Daoy (cell line): ENCODE measurements around the gene RBM22. TPM values are rescaled to one million over a fixed set of nuclear protein-coding genes. Genes with fewer than 3 reads are reported as not detected.

Experiments used
- total RNA-seq: library from RNA; depleted of rRNA; stranded (reverse); fragments of >200 nt; shearing (Covaris generic); gene quantifications from 2 replicates; pipeline ENCODE4 v1.2.3, GENCODE V29; 2014; rRNA removed

RBM22 gene
- total RNA-seq, 1 experiment from 2014 or later = 51.4 TPM

Other genes with a start within 250 kb of the RBM22 start
- gene NDST1, start 192.9 kb downstream of the RBM22 start, total RNA-seq = 16.1 and 34.7 TPM in 2 replicates
- 4.5 and 5.4 TPM in 2 replicates for gene SYNPO, start 60.4 kb downstream of the RBM22 start, total RNA-seq
- 0.09 TPM in 1 of 2 replicates, not detected in the other for gene MYOZ3, start 39.8 kb downstream of the RBM22 start, total RNA-seq
- gene DCTN4, start 58.0 kb upstream of the RBM22 start, total RNA-seq = 43.2 and 49.3 TPM in 2 replicates
- gene SMIM3, start 77.7 kb upstream of the RBM22 start, total RNA-seq = 41.9 and 47.1 TPM in 2 replicates
- gene IRGM, start 145.5 kb upstream of the RBM22 start, total RNA-seq = 0.51 TPM in 1 of 2 replicates, not detected in the other
- gene ZNF300, start 203.9 kb upstream of the RBM22 start, total RNA-seq = 8.7 and 9.4 TPM in 2 replicates